DMS 273 (cell line): ENCODE measurements around the gene MAPK1.

Experiments
- DNase-seq: peaks from one replicate; lab custom pipeline; 2025; ENCODE audit not compliant: unreplicated experiment; lab: John Stamatoyannopoulos, UW

MAPK1 gene

GRCh38 chr22:21709688-21710087, 157.8 kb downstream of the MAPK1 start:
- DNase-seq: no peak

GRCh38 chr22:21708960-21709359, 158.5 kb downstream of the MAPK1 start:
- DNase-seq: no peak

- DNase-seq: peak; percentile 97
Measured at GRCh38 chr22:21707677-21708076, 159.8 kb downstream of the MAPK1 start.
